Renal cortex interstitium (tissue), 11 donors: ENCODE results near the gene ZNF677. TPM values are rescaled to one million over a fixed set of nuclear protein-coding genes. Genes with fewer than 3 reads are reported as not detected.
"Not testable (repeated sequence)": the region's sequence is repeated elsewhere in the genome, so short reads cannot be mapped to it uniquely, and the experiment has no call there.

ENCODE experiments used
- DNase-seq, 11 donors: peaks; one replicate each; pipeline ENCODE4 v3.0.0-alpha.2; 2013; ENCODE audit warnings: low read depth in 9 of 11, low spot score in 4 of 11; ENCODE audit errors: extremely low read depth in 1 of 11
- polyA plus RNA-seq, 3 donors: library from polyadenylated mRNA; unstranded; fragments of 120-200 nt; gene quantifications; one replicate each; pipeline ENCODE4 v1.2.1, GENCODE V29; 2013; ENCODE audit not compliant: insufficient read length in 3 of 3

The ZNF677 gene
- polyA plus RNA-seq, 3 donors, result 46.6 to 57.0 (median 54.8) TPM

- DNase-seq, result no peak
Measured at GRCh38 chr19:53237114-53237777, 17.4 kb downstream of the ZNF677 start.

DNA sequence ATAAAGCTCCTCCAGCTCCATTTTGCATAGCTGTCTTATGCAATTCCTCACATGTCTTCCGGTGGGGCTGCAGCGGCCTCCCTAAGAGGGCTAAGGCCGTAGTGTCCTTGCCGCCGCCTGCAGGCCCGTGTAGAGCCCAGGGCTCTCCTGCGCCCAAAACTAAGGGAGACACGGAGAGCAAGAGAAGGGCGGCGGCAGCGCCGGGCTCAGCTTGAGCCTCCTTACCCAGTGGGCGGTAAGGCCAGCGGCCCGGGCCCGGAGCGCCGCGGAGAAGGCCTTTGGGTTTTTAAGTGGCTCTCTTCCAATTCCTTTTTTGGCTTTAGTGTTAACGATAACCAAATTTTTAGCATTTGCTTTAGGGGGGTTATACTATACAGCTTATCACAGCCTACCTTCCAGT lies 30.1 kb downstream of the ZNF677 start:
- no peak for DNase-seq

DNA sequence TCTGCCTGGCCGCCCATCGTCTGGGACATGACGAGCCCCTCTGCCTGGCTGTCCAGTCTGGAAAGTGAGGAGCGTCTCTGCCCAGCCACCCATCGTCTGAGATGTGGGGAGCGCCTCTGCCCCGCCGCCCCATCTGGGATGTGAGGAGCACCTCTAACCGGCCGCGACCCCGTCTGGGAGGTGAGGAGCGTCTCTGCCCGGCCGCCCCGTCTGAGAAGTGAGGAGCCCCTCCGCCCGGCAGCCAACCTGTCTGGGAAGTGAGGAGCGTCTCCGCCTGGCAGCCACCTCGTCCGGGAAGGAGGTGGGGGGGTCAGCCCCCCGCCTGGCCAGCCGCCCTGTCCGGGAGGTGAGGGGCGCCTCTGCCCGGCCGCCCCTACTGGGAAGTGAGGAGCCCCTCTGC lies 32.0 kb downstream of the ZNF677 start:
- DNase-seq, result not testable (repeated sequence)

DNA sequence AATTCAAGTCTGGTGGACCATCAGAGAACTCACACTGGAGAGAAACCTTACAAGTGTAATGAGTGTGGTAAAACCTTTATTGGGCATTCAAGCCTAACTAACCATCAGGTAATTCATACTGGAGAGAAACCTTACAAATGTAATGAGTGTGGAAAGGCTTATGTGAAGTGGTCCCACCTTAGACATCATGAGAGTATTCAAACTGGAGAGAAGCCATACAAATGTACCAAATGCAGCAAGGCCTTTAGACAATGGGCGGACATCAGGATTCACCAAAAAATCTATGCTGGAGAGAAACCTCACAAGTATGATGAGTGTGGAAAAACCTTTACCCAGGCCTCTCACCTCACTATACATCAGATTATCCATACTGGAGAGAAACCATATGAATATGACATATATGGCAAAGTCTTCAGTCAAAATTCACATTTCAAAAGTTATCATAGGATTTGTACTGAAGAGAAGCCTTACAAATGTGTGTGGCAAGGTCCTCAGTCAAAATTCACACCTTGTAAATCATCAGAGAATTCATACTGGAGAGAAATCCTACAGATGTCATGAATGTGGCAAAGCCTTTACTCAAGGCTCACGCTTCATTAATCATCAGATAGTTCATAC lies 41.9 kb downstream of the ZNF677 start:
- DNase-seq, result no peak

DNA sequence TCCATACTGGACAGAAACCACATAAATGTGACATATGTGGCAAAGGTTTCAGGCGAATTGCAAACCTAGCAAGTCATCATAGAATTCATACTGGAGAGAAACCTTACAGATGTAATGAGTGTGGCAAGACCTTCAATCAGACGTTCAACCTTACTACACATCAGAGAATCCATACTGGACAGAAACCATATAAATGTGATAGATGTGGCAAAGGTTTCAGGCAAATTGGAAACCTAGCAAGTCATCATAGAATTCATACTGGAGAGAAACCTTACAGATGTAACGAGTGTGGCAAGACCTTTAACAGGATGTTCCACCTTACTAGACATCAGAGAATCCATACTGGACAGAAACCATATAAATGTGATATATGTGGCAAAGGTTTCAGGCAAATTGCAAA lies 43.1 kb downstream of the ZNF677 start:
- DNase-seq, result not testable (repeated sequence)

GRCh38 chr19:53196777-53197396 lies 57.8 kb downstream of the ZNF677 start:
- DNase-seq, result peak; percentile 75 to 93 (median 90)

DNA sequence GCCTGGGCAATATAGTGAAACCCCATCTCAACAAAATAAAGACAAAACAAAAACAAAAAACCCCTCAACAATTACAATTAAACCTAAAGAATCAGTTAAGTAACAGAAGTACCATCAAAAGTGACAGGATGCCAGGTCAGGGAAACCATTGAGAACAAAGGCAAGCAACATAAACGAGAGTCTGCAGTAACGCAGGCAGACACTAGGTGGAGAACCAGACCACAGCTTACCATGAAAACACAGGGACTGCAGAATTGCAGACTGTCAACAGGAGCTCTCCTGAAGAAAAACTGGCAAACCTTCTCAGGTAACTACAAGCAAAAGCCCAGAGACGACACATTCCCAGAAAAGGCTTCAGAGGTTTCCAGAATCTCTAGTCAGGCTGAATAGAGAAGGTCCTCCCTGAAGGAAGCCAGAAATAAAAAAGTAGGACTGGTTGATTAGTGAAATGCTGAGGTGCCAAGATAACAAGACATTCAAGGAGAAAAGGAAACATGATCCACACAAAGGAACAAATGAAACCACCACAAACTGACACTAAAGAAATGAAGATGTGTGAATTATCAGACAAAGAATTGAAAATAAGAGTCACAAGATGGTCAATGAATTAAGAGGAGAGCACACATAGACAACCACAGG lies 59.3 kb downstream of the ZNF677 start:
- peak; percentile 63 to 91 (median 79) for DNase-seq

GRCh38 chr19:53193535-53194222 lies 61.0 kb downstream of the ZNF677 start:
- no peak for DNase-seq

DNA sequence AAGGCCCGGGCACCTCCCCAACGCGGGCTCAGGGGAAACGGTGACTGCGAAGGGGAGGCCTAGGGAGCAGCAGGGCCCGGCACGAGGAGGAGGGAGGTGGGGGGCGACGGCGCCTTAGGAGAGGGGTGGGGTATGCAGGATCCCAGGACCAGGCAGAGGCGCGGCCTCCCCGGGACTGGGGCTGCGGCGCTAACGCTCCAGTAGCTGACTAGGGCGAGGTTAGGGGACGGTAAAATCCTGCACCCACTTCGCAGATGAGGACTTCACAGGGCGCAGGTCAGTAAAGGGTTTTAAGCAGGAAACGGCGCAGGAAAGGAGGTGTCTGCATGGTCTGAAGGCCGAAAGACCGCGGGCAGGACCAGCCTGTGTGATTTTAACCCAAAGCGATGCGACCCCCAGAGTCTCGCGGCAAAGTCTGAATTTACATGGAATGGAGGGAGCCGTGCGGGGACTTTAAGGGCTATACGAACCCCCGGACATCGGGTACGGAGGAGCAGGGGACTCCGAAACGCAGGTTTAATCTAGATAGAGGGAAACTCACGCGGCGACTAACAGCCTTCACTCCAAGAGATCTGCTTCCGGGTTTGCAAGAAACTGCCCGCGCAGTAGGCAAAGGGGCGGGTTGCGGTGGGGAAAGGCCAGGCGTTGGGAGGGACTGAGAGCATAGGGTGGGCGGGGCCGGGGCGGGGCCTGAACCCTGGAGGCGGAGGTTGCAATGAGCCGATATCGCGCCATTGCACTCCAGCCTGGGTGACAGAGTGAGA lies 61.7 kb downstream of the ZNF677 start, which contains the start of gene ZNF665:
Gene ZNF665, minus strand, starts transcription at position 588 of the 764 bp plus-strand sequence. CDS start 10,460 bp downstream, outside the sequence.
- DNase-seq, result peak; percentile 60 to 89 (median 76)

DNA sequence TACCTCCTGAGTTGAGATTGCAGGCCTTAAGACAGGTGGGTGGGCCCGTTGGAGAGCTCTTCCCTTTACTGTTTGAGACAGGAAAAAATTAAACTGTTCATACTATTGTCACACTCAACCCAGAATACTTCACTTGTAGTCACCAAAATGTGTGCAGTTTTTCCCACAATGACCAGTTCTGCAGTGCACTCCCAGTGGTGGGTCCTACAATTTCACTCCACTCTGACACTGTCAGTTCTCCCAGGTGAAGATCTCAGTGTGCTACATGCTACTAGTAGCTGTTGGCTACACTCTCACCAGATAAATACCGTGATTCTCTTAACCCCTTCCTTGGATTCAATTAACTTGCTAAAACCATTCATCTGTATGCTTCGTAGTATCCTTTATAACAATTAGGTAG lies 64.4 kb downstream of the ZNF677 start:
- no peak for DNase-seq

DNA sequence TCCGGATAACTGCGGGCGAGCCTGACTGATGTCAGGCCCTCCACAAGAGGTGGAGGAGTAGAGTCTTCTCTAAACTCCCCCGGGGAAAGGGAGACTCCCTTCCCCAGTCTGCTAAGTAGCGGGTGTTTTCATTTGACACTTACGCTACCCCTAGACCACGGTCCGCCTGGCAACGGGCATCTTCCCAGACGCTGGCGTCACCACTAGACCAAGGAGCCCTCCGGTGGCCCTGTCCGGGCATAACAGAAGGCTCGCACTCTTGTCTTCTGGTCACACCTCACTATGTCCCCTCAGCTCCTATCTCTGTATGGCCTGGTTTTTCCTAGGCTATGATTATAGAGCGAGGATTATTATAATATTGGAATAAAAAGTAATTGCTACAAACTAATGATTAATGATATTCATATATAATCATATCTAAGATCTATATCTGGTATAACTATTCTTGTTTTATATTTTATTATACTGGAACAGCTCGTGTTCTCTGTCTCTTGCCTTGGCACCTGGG lies 64.9 kb downstream of the ZNF677 start:
- not testable (repeated sequence) for DNase-seq

Other genes starting within 250 kb of the ZNF677 start
- gene ERVV-1, start 241.0 kb downstream of the ZNF677 start, polyA plus RNA-seq, result under 1 TPM; 0.07 to 0.11 (median 0.09) TPM
- gene ERVV-2, start 210.1 kb downstream of the ZNF677 start, polyA plus RNA-seq, result under 1 TPM in 1 of 3 donors, not detected in 2; 0.06 TPM
- gene ZNF160, start 151.5 kb downstream of the ZNF677 start, polyA plus RNA-seq, result 10 to 100 TPM; 41.9 to 92.3 (median 46.9) TPM
- gene ZNF415, start 122.0 kb downstream of the ZNF677 start, polyA plus RNA-seq, result 10 to 100 TPM; 21.9 to 30.5 (median 24.0) TPM
- 10 to 100 TPM; 11.0 to 13.7 (median 12.9) TPM for gene ZNF347, start 95.8 kb downstream of the ZNF677 start, polyA plus RNA-seq
- gene ZNF665, start 61.5 kb downstream of the ZNF677 start, polyA plus RNA-seq, result 1 to 10 TPM; 6.8 to 9.3 (median 7.7) TPM
- gene VN1R2, start 3.4 kb upstream of the ZNF677 start, polyA plus RNA-seq, result not detected
- not detected for gene VN1R4, start 12.8 kb upstream of the ZNF677 start, polyA plus RNA-seq
- 10 to 100 TPM in 1 of 3 donors, 1 to 10 TPM in 2; 8.4 to 10.4 (median 8.4) TPM for gene ZNF845, start 78.9 kb upstream of the ZNF677 start, polyA plus RNA-seq
- gene ZNF525, start 110.8 kb upstream of the ZNF677 start, polyA plus RNA-seq, result 10 to 100 TPM in 2 of 3 donors, 1 to 10 TPM in 1; 9.9 to 15.4 (median 12.9) TPM
- 10 to 100 TPM; 11.0 to 12.1 (median 11.1) TPM for gene ZNF765, start 140.3 kb upstream of the ZNF677 start, polyA plus RNA-seq
- 10 to 100 TPM; 12.3 to 13.7 (median 12.9) TPM for gene ZNF761, start 177.1 kb upstream of the ZNF677 start, polyA plus RNA-seq
- 1 to 10 TPM; 6.2 to 7.4 (median 6.5) TPM for gene ZNF813, start 212.9 kb upstream of the ZNF677 start, polyA plus RNA-seq